ENCODE measurements around the gene TCN2. TPM values are rescaled to one million over a fixed set of nuclear protein-coding genes. Genes with fewer than 3 reads are reported as not detected.

The TCN2 gene
- total and polyA plus RNA-seq, 2 donors (not counting 1 experiment from before 2014, with no cell fraction given), result 7.1 to 10.8 TPM

DNA sequence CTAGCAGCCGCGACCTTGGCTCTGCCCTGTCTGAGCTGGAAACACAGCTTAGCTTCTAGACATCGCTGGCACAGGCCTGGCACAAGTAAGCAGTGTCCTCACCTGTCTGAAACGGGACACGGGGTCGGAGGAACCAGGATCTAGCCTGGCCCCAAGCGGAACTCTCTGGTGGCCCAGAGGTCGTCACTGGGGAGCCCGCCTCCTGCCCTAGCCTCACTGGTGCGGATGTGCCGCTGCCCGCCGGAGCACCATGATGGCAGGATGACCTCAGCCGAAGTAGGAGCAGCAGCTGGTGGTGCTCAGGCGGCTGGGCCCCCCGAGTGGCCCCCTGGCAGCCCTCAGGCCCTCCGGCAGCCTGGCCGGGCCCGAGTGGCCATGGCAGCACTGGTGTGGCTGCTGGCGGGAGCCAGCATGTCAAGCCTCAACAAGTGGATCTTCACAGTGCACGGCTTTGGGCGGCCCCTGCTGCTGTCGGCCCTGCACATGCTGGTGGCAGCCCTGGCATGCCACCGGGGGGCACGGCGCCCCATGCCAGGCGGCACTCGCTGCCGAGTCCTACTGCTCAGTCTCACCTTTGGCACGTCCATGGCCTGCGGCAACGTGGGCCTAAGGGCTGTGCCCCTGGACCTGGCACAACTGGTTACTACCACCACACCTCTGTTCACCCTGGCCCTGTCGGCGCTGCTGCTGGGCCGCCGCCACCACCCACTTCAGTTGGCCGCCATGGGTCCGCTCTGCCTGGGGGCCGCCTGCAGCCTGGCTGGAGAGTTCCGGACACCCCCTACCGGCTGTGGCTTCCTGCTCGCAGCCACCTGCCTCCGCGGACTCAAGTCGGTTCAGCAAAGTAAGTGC is 29.5 kb downstream of the TCN2 start:
- TF ChIP-seq EZH2 (IDR thresholded peaks at IDR 0.05; ENCODE audit: low read length, missing control alignments), result no peak
- TF ChIP-seq, protein P1, sequence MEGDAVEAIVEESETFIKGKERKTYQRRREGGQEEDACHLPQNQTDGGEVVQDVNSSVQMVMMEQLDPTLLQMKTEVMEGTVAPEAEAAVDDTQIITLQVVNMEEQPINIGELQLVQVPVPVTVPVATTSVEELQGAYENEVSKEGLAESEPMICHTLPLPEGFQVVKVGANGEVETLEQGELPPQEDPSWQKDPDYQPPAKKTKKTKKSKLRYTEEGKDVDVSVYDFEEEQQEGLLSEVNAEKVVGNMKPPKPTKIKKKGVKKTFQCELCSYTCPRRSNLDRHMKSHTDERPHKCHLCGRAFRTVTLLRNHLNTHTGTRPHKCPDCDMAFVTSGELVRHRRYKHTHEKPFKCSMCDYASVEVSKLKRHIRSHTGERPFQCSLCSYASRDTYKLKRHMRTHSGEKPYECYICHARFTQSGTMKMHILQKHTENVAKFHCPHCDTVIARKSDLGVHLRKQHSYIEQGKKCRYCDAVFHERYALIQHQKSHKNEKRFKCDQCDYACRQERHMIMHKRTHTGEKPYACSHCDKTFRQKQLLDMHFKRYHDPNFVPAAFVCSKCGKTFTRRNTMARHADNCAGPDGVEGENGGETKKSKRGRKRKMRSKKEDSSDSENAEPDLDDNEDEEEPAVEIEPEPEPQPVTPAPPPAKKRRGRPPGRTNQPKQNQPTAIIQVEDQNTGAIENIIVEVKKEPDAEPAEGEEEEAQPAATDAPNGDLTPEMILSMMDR (conservative IDR thresholded peaks at IDR 0.05 in 1 of 2, IDR thresholded peaks at IDR 0.05 in 1 of 2; ENCODE audit: low read depth in 1 of 2, low read length in 2 of 2), result no peak
- Histone ChIP-seq H3K79me2 (ENCODE audit: control insufficient read depth, insufficient read depth, low read length) (peaks cover 28% of the 10 kb centered on the region), H3K4me2 (ENCODE audit: extremely low read depth, insufficient read depth, low read length) (peak overlapping the region; percentile 100), H2AFZ (ENCODE audit: low read length) (peak overlapping the region; percentile 87), H4K20me1 (ENCODE audit: control insufficient read depth, extremely low read depth, insufficient read depth, low read length) (no peaks in the 10 kb centered on the region), H3K4me3 (replicated peaks in 1 of 4; ENCODE audit: control extremely low read depth in 1 of 4, insufficient read depth in 1 of 4, low read depth in 3 of 4, low read length in 4 of 4) (peak overlapping the region; percentile 67 to 76 (median 72)), H3K27me3 (ENCODE audit: control insufficient read depth, insufficient read depth, low read length) (no peaks in the 10 kb centered on the region), H3K27ac (ENCODE audit: insufficient read depth, low read length) (peak overlapping the region; percentile 80), H3K9ac (ENCODE audit: insufficient read depth, low read length) (peak overlapping the region; percentile 79), H3K36me3 (ENCODE audit: control insufficient read depth, insufficient read depth, low read length) (no peaks in the 10 kb centered on the region), H3K4me1 (ENCODE audit: control insufficient read depth, extremely low read depth, insufficient read depth, low read length) (peaks cover 17% of the 10 kb centered on the region), H3K9me3 (ENCODE audit: control insufficient read depth, insufficient read depth, low read depth, low read length) (no peaks in the 10 kb centered on the region)
- peak in 1 of 2 donors; percentile 17 for DNase-seq (ENCODE audit: low read depth in 2 of 2)

DNA sequence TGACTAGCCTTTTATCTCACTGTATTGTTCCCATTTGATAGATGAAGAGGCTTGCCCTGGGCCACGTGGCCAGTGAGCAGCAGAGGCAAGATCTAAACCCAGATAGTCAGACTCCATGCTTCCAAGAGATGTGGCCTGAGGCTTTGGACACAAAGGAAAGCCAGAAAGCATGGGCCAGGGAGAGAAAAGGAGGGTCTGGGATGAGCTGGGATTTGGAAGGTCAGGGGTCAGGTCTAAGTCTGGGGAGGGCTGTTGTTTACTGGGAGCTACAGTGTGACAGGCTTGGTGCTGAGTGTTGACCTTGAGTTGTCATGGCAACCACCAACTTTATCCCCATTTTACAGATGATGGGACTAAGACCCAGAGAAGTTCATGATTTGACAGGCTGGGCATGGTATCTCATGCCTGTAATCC is 30.7 kb downstream of the TCN2 start:
- Histone ChIP-seq H3K36me3 (ENCODE audit: control insufficient read depth, insufficient read depth, low read length) (no peaks in the 10 kb centered on the region), H3K4me1 (ENCODE audit: control insufficient read depth, extremely low read depth, insufficient read depth, low read length) (peaks cover 17% of the 10 kb centered on the region), H3K4me2 (ENCODE audit: extremely low read depth, insufficient read depth, low read length) (peak overlapping the region; percentile 51), H3K4me3 (replicated peaks in 1 of 4; ENCODE audit: control extremely low read depth in 1 of 4, insufficient read depth in 1 of 4, low read depth in 3 of 4, low read length in 4 of 4) (peak overlapping the region in 2 of 4 experiments; percentile 67 to 76), H2AFZ (ENCODE audit: low read length) (no peak overlapping the region), H3K9me3 (ENCODE audit: control insufficient read depth, insufficient read depth, low read depth, low read length) (no peaks in the 10 kb centered on the region), H3K9ac (ENCODE audit: insufficient read depth, low read length) (no peak overlapping the region), H3K27ac (ENCODE audit: insufficient read depth, low read length) (no peak overlapping the region), H4K20me1 (ENCODE audit: control insufficient read depth, extremely low read depth, insufficient read depth, low read length) (no peaks in the 10 kb centered on the region), H3K27me3 (ENCODE audit: control insufficient read depth, insufficient read depth, low read length) (no peaks in the 10 kb centered on the region), H3K79me2 (ENCODE audit: control insufficient read depth, insufficient read depth, low read length) (peaks cover 28% of the 10 kb centered on the region)
- no peak for TF ChIP-seq EZH2 (IDR thresholded peaks at IDR 0.05; ENCODE audit: low read length, missing control alignments)
- TF ChIP-seq, protein P1 (conservative IDR thresholded peaks at IDR 0.05 in 1 of 2, IDR thresholded peaks at IDR 0.05 in 1 of 2; ENCODE audit: low read depth in 1 of 2, low read length in 2 of 2), result no peak
- peak in 1 of 2 donors; percentile 7 for DNase-seq (ENCODE audit: low read depth in 2 of 2)

DNA sequence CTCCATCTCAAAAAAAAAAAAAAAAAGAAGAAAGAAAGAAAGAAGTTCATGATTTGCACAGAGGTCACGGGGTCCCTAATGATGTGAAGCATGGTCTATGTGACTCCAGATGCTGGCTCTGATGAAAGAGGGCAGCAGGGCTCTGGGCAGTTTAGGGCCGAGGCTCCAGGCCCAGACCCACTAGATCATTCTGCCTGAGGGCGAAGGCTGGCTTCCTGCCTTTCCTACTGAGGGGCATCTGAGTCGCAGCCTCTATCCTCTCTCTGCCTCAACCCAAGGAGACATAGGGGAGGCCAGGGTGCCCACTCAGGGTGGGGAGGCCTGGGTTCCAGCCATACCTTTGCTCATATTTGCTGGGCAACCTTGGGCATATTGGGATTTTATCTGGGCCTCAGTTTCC is 33.4 kb downstream of the TCN2 start:
- Histone ChIP-seq H4K20me1 (ENCODE audit: control insufficient read depth, extremely low read depth, insufficient read depth, low read length) (no peaks in the 10 kb centered on the region), H3K36me3 (ENCODE audit: control insufficient read depth, insufficient read depth, low read length) (no peaks in the 10 kb centered on the region), H3K9me3 (ENCODE audit: control insufficient read depth, insufficient read depth, low read depth, low read length) (no peaks in the 10 kb centered on the region), H3K4me1 (ENCODE audit: control insufficient read depth, extremely low read depth, insufficient read depth, low read length) (peaks cover 18% of the 10 kb centered on the region), H3K27me3 (ENCODE audit: control insufficient read depth, insufficient read depth, low read length) (no peaks in the 10 kb centered on the region), H3K4me2 (ENCODE audit: extremely low read depth, insufficient read depth, low read length) (no peak overlapping the region), H3K27ac (ENCODE audit: insufficient read depth, low read length) (no peak overlapping the region), H3K4me3 (replicated peaks in 1 of 4; ENCODE audit: control extremely low read depth in 1 of 4, insufficient read depth in 1 of 4, low read depth in 3 of 4, low read length in 4 of 4) (no peak overlapping the region), H3K9ac (ENCODE audit: insufficient read depth, low read length) (no peak overlapping the region), H2AFZ (ENCODE audit: low read length) (no peak overlapping the region), H3K79me2 (ENCODE audit: control insufficient read depth, insufficient read depth, low read length) (peaks cover 30% of the 10 kb centered on the region)
- no peak for DNase-seq (ENCODE audit: low read depth in 2 of 2)
- TF ChIP-seq EZH2 (IDR thresholded peaks at IDR 0.05; ENCODE audit: low read length, missing control alignments), result no peak
- TF ChIP-seq, protein P1 (conservative IDR thresholded peaks at IDR 0.05 in 1 of 2, IDR thresholded peaks at IDR 0.05 in 1 of 2; ENCODE audit: low read depth in 1 of 2, low read length in 2 of 2), result no peak
